NCI-H2227 treated with DMSO at 0.1 percent for 48 hours (cell line): ENCODE data around the gene CLK2.
"Not testable (repeated sequence)": the region's sequence is repeated elsewhere in the genome, so short reads cannot be mapped to it uniquely, and the experiment has no call there.

Experiments
- DNase-seq: peaks from one replicate; lab custom pipeline; 2025; lab: John Stamatoyannopoulos, UW

The CLK2 gene

GRCh38 chr1:155266553-155266952 is 6.8 kb downstream of the CLK2 start:
- no peak for DNase-seq

DNA sequence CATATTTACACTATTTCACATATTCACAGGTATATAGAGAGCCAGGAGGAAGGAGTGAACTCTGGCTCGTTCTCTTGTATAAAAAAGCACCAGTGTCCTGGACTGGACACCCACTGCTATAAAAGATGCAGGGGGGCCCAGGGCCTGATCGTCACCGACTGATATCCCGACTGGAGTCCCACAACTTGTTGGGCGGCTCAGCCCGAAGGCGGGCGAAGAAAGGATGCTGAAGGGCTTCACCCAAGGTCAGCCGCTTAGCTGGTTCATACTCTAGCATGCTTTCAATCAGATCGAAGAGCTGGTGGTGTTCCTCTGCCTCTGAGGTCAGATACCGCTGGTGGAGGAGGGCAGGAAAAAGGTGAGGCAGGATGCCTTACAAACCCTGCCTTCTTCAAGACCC is 10.2 kb downstream of the CLK2 start:
- no peak for DNase-seq

GRCh38 chr1:155261852-155262673 is 11.2 kb downstream of the CLK2 start, which contains the start of gene SCAMP3:
SCAMP3 (minus strand) TSS chr1:155262360; CDS start chr1:155262151, 209 bp downstream.
- peak; percentile 98 for DNase-seq

- DNase-seq: no peak
These were observed 11.8 kb downstream of the CLK2 start for GRCh38 chr1:155261493-155261851.

DNA sequence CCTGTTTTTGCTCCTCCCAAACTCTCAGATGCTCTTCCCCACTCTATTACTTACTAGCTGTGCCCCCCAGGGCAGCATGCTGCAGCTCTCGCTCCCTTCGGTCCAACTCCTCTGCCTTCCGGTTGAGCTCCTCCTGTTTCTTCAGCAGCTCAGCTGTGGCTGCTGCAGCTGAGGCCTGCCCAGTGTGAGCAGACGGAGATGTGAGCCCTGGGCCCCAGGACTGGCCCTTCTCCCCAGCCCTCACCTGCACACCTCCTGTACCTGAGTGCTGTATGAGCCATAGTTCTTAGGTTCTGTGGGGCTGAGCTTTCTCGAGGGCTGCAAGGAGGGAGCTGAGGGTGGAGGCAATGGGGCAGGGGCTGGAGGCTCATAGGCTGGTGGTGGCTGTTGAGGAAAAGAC is 13.0 kb downstream of the CLK2 start:
- no peak for DNase-seq

GRCh38 chr1:155256058-155256852 is 17.0 kb downstream of the CLK2 start:
- DNase-seq: no peak

DNA sequence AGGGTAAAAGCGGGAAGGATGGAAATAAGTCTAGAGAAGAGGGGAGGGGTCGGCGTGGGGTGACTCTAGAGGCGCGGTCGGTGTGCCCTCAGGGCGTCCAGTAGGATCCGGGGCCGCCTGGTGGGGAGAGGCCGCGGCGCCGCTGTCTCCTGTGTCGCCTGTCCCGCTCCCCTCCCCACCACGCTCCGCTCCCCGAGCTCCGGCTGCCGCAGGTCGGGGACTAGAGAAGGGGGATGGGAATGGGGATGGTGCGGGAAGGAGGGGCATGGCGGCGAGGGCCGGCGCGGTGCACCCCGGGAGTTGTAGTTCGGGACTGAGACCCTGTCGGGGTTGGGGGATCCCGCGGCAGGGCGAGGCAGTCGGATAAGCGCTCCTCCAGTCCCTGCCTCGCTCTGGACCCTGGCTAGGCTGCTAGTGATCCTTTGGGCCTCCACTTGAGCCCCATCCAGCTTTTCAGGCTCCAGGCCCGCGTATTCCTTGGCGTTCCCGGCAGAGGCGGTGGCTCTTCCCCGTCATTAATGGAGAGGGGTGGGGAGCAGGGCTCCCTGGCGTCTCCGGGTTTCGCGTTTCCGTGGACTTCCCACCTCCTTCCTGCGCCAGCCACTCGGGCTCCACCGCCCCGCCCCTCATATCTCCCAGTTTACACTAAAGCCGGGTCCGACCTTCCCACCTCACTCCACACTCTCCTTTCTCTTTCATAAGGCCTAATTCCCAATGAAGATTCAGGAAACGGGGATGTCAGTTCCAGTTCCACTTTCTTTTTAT is 17.9 kb downstream of the CLK2 start, which contains the start of gene ENTREP3:
ENTREP3 (minus strand) TSS at position 241 of the 765 bp plus-strand sequence. CDS start 606 bp downstream, outside the sequence.
- peak; percentile 85 for DNase-seq

DNA sequence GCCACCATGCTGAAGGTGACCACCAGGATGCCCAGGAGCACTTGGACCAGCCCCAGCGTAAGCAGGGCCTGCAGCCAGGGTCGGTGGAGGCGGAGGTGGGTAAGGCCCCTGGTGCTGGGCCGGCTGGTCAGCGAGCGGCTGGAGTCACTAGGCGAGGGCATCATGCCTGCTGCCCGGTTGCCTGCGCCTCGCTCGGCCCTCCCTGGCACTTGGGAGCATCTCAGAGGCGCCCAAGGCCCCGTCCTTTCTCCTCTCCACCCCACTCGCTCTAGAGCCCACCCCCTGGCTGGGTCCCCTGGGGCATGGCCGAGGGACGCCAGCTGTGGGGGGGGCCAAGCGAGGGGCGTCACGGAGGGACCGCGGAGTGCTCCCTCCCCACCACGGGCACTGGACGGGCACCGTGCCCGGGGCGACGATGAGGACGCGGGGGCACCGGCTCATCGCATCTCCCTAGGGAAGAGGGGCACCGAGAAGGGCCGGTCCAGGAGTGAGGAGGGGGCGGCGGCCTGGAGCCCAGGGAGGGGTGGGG is 18.5 kb downstream of the CLK2 start:
- DNase-seq: no peak

DNA sequence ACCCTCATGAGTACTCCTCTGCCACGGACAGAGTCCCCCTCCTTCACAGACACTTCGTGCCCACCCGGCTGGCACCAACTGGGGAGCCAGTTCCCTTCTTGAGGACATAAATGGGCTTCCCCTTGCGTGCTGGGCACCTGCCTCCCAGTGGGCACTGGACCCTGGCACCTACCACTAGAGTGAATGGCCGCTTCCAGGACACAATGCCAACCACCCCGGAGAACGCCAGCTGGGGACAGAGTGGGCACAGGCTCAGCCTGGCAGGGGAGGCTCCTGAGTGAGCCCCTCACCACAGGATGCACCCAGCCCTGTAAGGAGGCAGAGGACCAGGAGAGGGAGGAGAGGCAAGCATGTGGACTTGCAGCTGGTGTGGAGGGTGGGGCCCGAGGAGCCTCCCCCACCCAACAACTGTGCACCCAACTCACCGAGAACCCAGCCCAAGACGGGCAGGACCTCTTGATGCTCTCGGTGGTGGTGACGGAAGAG is 19.0 kb downstream of the CLK2 start:
- DNase-seq: no peak

DNA sequence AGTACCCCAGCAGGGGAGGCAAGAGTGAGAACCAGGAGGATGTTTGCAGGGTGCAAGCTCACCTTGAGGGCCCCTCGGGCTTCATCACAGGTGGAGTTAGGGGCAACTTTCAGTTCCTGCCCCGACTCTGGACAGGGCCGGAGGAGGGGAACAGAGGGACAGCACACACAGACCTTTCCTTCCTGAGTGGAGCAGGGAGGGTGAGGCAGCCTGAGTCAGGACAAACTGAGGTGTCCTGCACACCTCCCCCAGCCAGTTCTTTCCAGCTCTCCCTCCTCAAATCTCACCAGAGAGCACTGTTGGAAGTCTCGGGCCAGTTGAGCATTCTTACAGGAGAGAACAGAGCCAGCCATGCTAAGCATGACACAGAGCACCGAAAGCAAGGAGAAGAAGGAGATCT is 19.5 kb downstream of the CLK2 start:
- DNase-seq: no peak

DNA sequence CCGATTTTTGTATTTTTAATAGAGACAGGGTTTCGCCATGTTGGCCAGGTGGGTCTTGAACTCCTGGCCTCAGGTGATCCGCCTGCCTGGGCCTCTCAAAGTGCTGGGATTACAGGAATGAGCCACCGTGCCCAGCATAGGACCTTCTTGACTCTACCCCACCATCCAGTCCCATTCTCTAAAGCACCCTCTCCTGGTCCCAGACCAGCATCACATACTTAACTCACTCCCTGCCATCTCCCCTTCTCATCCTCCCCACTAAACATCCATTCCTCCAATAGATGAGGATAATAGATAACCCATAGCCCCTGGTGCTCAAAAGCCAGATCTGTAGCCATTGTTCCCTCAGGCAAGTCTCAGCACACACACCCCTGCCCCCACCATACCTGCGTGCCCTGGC is 20.1 kb downstream of the CLK2 start:
- peak; percentile 6 for DNase-seq

- no peak for DNase-seq
These were observed 21.7 kb downstream of the CLK2 start for GRCh38 chr1:155251566-155251965.

DNA sequence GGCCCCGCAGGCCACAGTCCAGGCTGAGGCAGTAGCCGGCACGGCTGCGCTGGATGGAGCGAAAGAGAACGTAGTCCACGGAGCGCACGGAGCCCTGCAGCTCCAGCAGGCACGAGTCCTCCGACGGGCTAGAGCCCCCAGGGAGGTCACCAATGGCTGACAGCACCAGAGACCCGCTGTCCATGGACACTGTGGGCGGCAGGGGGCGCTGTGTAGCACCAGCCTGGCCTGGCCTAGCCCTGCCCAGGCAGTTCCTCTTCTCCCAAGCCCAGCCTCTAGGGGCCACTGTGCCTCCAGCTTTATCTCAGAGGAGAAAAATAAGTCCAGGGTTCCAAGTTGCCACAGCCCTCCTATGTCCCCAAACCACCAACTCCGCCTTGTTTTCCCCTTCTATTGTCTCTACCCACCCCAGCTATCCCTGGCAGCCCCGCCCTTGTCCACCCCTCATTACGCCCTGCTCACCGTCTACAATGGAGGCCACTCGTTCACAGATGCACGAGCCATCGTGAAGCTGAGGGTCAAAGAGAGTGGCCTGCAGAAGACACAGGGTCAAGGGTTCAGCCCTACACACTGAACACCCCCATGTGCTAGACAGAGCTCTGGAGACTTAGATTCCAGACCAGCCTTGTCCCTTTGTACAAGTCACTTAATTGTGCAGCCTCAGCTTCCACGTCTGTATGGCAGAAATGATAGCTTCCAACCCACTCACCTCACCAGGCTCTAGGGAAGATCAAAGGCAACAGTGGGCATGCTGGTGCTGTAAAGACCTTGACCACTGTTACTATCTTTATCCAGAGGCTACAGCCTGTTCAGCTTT is 22.5 kb downstream of the CLK2 start:
- peak; percentile 93 for DNase-seq

DNA sequence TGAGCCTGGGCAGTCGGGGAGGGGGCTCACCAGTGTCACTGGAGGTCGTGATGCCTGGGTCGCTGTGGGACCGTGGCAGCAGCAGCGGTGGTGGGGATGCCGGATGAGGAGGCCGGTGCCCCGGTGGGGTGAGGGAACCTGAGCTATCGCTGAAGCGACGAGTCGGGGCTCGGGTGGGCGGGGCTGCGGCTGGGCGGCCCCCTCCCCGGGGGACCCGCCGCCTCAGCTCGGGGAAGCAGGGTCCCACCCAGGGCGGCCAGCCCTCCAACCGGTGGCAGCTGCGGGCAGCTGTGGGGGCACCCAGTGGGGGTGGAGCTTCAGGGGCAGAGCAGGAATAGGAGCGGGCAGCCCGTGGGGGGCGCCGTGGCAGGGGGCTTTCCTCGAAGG is 23.1 kb downstream of the CLK2 start:
- DNase-seq: no peak

GRCh38 chr1:155247667-155248553 is 25.4 kb downstream of the CLK2 start:
- DNase-seq: no peak

DNA sequence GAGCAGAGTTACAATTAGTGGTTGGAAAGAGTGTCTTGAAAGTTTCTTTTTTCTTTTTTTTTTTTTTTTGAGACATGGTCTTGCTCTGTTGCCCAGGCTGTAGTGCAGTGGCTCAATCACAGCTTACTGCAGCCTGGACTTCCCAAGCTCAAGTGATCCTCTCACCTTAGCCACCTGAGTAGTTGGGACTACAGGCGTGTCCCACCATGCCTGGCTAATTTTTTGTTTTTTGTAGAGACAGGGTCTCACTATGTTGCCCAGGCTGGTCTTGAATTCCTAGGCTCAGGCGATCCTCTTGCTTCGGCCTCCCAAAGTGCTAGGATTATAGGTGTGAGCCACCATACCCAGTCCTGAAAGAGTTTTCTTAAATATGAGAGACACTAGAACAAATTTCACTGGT is 26.5 kb downstream of the CLK2 start:
- DNase-seq: not testable (repeated sequence)

- DNase-seq: no peak
These were observed 28.2 kb downstream of the CLK2 start for GRCh38 chr1:155245163-155245524.

DNA sequence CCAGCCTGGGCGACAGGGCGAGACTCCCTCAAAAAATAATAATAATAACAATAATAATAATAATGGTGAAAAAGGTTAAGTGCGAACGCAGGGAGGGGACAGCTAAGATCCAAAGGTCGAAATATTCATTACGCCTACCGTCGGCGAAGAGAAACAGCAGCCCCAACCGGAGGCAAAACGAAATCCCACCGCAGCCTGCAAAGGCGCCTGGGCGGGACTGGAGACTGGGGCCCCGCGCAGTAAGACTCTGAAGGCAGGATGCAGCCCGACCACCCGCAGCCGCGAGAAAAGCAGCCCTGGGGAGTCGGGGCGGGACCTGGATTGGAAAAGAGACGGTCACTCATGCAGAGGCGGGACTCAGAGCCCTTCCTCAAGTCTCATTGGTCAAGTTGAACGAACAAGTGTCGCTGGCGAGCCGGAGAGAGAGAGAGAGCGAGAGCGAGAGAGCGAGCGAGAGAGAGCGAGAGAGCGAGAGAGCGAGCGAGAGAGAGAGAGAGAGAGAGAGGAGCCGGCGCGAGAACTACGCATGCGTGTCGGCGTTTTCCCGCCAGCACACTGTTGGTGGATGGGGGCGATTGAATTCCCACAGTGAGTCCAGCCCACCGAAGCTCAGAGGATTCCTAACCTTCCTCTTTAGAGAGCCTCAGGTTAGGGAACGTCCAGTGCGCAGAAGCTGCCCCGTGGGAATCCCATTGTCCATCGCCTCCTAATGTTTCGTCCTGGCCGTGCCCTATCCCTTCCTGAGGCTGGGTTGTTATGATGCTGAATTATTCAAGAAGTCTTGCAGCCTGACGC is 28.7 kb downstream of the CLK2 start:
- DNase-seq: peak; percentile 97

GRCh38 chr1:155242805-155243358 is 30.4 kb downstream of the CLK2 start:
- DNase-seq: no peak
